ENCODE results near the gene CPA4.
"Not testable (repeated sequence)": the region's sequence is repeated elsewhere in the genome, so short reads cannot be mapped to it uniquely, and the experiment has no call there.

CPA4 gene

GRCh38 chr7:130303551-130303950 is 10.6 kb downstream of the CPA4 start:
- no peak for DNase-seq

GRCh38 chr7:130303982-130304381 is 11.0 kb downstream of the CPA4 start:
- no peak for DNase-seq

- no peak for DNase-seq
These were observed 11.9 kb downstream of the CPA4 start for GRCh38 chr7:130304878-130305277.

GRCh38 chr7:130305433-130306042 is 12.6 kb downstream of the CPA4 start:
- no peak for DNase-seq

- no peak for DNase-seq
These were observed 17.0 kb downstream of the CPA4 start for GRCh38 chr7:130309986-130310385.

- no peak for DNase-seq
These were observed 21.3 kb downstream of the CPA4 start for GRCh38 chr7:130314305-130314704.

GRCh38 chr7:130319541-130319940 is 26.6 kb downstream of the CPA4 start:
- DNase-seq = no peak

GRCh38 chr7:130321542-130322229 is 28.7 kb downstream of the CPA4 start:
- DNase-seq = not testable (repeated sequence)

- no peak for DNase-seq
These were observed 29.7 kb downstream of the CPA4 start for GRCh38 chr7:130322615-130323014.

GRCh38 chr7:130324306-130324943 is 31.5 kb downstream of the CPA4 start:
- DNase-seq = no peak

GRCh38 chr7:130329681-130330080 is 36.7 kb downstream of the CPA4 start:
- no peak for DNase-seq

- DNase-seq = no peak
These were observed 39.5 kb downstream of the CPA4 start for GRCh38 chr7:130332259-130333053.

GRCh38 chr7:130333832-130334231 is 40.9 kb downstream of the CPA4 start:
- DNase-seq = no peak

GRCh38 chr7:130334274-130334673 is 41.3 kb downstream of the CPA4 start:
- DNase-seq = no peak

GRCh38 chr7:130337410-130337971 is 44.5 kb downstream of the CPA4 start:
- DNase-seq = no peak

- no peak for DNase-seq
These were observed 45.3 kb downstream of the CPA4 start for GRCh38 chr7:130338233-130338632.

- no peak for DNase-seq
These were observed 48.9 kb downstream of the CPA4 start for GRCh38 chr7:130341882-130342281.

- no peak for DNase-seq
These were observed 49.9 kb downstream of the CPA4 start for GRCh38 chr7:130342701-130343380.

GRCh38 chr7:130344271-130344866 is 51.4 kb downstream of the CPA4 start, which contains the start of gene CPA5:
CPA5 (plus strand) TSS chr7:130344816; CDS start chr7:130346486, 1,670 bp downstream.
- no peak for DNase-seq

- DNase-seq = no peak
These were observed 52.2 kb downstream of the CPA4 start for GRCh38 chr7:130345136-130345535.

GRCh38 chr7:130345725-130346124 is 52.8 kb downstream of the CPA4 start:
- no peak for DNase-seq
